Progenitor cell of endocrine pancreas (in vitro differentiated cells): ENCODE results near the gene OR1L1. TPM values are rescaled to one million over a fixed set of nuclear protein-coding genes. Genes with fewer than 3 reads are reported as not detected.

Experiments used
- DNase-seq: peaks from one replicate; pipeline ENCODE4 v3.0.0; 2021; ENCODE audit warnings: low spot score; ENCODE audit not compliant: unreplicated experiment
- H3K27ac Mint-ChIP-seq: 2 replicates; pipeline ENCODE4 v1.8.0; 2021; ENCODE audit warnings: mild to moderate bottlenecking, moderate library complexity, mixed read lengths
- H3K27me3 Mint-ChIP-seq: 2 replicates; pipeline ENCODE4 v1.8.0; 2021; ENCODE audit warnings: mixed read lengths
- H3K36me3 Mint-ChIP-seq: 2 replicates; pipeline ENCODE4 v1.8.0; 2022; ENCODE audit warnings: mixed read lengths; ENCODE audit not compliant: insufficient read depth
- H3K4me1 Mint-ChIP-seq: 2 replicates; pipeline ENCODE4 v1.8.0; 2021; ENCODE audit warnings: low read depth, mixed read lengths
- H3K4me3 Mint-ChIP-seq: 2 replicates; pipeline ENCODE4 v1.8.0; 2021; ENCODE audit warnings: low read depth, mild to moderate bottlenecking, moderate library complexity, mixed read lengths
- H3K9me3 Mint-ChIP-seq: 2 replicates; pipeline ENCODE4 v1.8.0; 2021; ENCODE audit warnings: low read depth, mixed read lengths
- total RNA-seq: library from RNA; stranded (reverse); gene quantifications from 2 replicates; pipeline ENCODE4 v1.2.1, GENCODE V29; 2021
- TF ChIP-seq, protein P1 (sequence below): fragments of 200-600 bp; sonication (generic); IDR thresholded peaks from one replicate; pipeline ENCODE4 v1.5.0; 2021; ENCODE audit warnings: antibody characterized with exemption, mild to moderate bottlenecking; ENCODE audit not compliant: unreplicated experiment

Gene OR1L1
- total RNA-seq, 1 donor from 2014 or later: not detected

DNA sequence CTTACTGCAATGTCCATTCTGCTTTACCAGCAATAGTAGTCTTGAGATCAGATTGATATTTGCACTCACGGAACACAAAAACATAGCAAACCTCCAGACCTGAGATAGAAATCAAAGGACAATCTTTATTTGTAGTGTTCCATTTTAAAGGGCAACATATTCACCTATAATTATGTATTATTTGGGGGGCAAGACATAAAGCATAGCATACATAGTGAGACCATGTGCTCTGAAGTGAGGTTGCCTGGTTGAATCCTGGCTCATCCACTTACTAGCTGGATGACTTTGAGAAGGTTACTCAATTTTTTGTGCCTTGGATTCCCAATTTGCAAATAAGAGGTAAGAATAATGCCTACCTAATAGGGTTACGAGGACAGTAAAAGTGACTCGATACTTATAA is 4.0 kb upstream of the OR1L1 start, which contains the start of gene OR1B1:
Gene OR1B1, minus strand, starts transcription at position 101 of the 400 bp plus-strand sequence.
- Mint-ChIP-seq H3K27ac (no peak within 1 kb of the TSS), H3K4me3 (no peak within 1 kb of the TSS), H3K27me3 (no peaks in the 10 kb centered on the region), H3K4me1 (no peaks in the 10 kb centered on the region), H3K36me3 (no peaks in the 10 kb centered on the region), H3K9me3 (peaks cover 55% of the 10 kb centered on the region)
- TF ChIP-seq, protein P1, sequence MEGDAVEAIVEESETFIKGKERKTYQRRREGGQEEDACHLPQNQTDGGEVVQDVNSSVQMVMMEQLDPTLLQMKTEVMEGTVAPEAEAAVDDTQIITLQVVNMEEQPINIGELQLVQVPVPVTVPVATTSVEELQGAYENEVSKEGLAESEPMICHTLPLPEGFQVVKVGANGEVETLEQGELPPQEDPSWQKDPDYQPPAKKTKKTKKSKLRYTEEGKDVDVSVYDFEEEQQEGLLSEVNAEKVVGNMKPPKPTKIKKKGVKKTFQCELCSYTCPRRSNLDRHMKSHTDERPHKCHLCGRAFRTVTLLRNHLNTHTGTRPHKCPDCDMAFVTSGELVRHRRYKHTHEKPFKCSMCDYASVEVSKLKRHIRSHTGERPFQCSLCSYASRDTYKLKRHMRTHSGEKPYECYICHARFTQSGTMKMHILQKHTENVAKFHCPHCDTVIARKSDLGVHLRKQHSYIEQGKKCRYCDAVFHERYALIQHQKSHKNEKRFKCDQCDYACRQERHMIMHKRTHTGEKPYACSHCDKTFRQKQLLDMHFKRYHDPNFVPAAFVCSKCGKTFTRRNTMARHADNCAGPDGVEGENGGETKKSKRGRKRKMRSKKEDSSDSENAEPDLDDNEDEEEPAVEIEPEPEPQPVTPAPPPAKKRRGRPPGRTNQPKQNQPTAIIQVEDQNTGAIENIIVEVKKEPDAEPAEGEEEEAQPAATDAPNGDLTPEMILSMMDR: no peak
- DNase-seq: no peak

DNA sequence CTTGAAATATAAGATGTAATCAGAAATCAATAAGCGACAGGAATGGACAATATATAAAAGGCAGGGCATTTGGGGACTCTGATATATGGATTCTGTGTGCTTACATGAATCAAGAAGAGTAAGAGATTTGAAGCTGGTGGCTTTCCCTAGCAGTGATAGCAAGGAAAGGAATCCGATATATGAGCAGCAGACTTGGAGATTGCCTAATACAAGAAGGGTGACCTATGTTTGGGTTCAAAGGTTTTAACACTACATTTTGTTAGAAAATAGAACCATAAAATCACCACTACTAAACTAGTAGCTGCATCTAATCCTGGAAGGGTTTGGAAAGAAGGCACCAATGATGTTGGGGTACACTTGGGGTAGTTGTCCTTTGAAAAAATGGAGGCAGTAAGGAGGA is 11.0 kb downstream of the OR1L1 start:
- Mint-ChIP-seq H3K27ac (no peak overlapping the region), H3K4me3 (no peak overlapping the region), H3K9me3 (peaks cover 72% of the 10 kb centered on the region), H3K4me1 (no peaks in the 10 kb centered on the region), H3K27me3 (no peaks in the 10 kb centered on the region), H3K36me3 (no peaks in the 10 kb centered on the region)
- no peak for DNase-seq
- TF ChIP-seq, protein P1: no peak

DNA sequence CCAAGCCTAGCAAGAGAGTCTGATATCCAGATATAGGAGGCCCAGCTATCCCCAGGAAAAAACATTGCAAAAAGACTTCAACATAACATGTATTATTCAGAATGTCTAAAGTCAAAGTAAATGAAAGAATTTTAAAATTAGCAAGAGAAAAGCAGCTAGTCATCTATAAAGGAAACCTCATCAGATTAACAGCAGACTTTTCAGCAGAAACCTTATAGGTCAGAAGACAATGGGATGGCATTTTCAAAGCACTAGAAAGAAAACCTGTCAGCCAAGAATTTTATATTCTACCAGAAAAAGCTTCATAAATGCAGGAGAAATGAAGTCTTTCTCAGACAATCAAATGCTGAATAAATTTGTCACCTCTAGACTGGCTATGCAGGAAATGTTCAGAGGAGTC is 23.3 kb downstream of the OR1L1 start:
- Mint-ChIP-seq H3K27ac (no peak overlapping the region), H3K4me3 (no peak overlapping the region), H3K36me3 (peaks cover 3% of the 10 kb centered on the region), H3K9me3 (peaks cover 67% of the 10 kb centered on the region), H3K4me1 (no peaks in the 10 kb centered on the region), H3K27me3 (no peaks in the 10 kb centered on the region)
- TF ChIP-seq, protein P1: no peak
- DNase-seq: no peak

DNA sequence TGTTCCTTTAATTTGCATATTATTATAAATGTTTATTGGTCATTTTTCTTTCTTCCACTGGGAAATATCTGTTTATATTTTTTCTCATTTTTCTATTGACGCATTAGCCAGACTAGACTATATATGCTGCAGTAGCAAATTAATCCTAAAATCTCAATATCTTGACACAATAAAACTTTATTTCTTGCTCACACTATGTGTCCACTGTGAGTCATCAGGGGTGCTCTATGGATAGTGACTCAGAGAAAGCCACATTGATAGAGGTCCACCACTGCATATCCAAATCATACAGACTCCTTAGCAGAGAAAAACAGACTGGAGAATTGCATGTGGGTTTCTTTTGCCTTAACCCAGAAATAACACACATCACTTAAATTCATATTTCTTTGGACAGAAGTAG is 34.2 kb downstream of the OR1L1 start:
- H3K27ac Mint-ChIP-seq: no peak overlapping the region
- H3K4me3 Mint-ChIP-seq: no peak overlapping the region
- H3K4me1 Mint-ChIP-seq: no peaks in the 10 kb centered on the region
- no peaks in the 10 kb centered on the region for H3K27me3 Mint-ChIP-seq
- TF ChIP-seq, protein P1: no peak
- no peaks in the 10 kb centered on the region for H3K36me3 Mint-ChIP-seq
- no peak for DNase-seq
- H3K9me3 Mint-ChIP-seq: peaks cover 33% of the 10 kb centered on the region

Other genes with a start within 250 kb of the OR1L1 start
- gene OR1J1, start 183.8 kb upstream of the OR1L1 start, total RNA-seq: not detected in 2 replicates
- gene OR1J2, start 150.9 kb upstream of the OR1L1 start, total RNA-seq: not detected in 2 replicates
- gene OR1J4, start 142.6 kb upstream of the OR1L1 start, total RNA-seq: not detected in 2 replicates
- gene OR1N1, start 134.4 kb upstream of the OR1L1 start, total RNA-seq: not detected in 2 replicates
- gene OR1N2, start 108.6 kb upstream of the OR1L1 start, total RNA-seq: not detected in 2 replicates
- gene OR1L8, start 78.3 kb upstream of the OR1L1 start, total RNA-seq: not detected in 2 replicates
- gene OR1Q1, start 47.0 kb upstream of the OR1L1 start, total RNA-seq: not detected in 2 replicates
- not detected in 2 replicates for gene OR1B1, start 4.1 kb upstream of the OR1L1 start, total RNA-seq
- not detected in 2 replicates for gene OR1L3, start 13.4 kb downstream of the OR1L1 start, total RNA-seq
- gene OR1L4, start 62.3 kb downstream of the OR1L1 start, total RNA-seq: not detected in 2 replicates
- not detected in 2 replicates for gene OR1L6, start 80.6 kb downstream of the OR1L1 start, total RNA-seq
- not detected in 2 replicates for gene OR5C1, start 127.2 kb downstream of the OR1L1 start, total RNA-seq
- gene OR1K1, start 138.4 kb downstream of the OR1L1 start, total RNA-seq: not detected in 2 replicates
- 31.2 and 33.3 TPM in 2 replicates for gene PDCL, start 166.9 kb downstream of the OR1L1 start, total RNA-seq
- 61.3 and 68.8 TPM in 2 replicates for gene RC3H2, start 243.6 kb downstream of the OR1L1 start, total RNA-seq